Muscle layer of duodenum (tissue), 2 donors: Measurements from ENCODE around the gene VWA8.
"Not testable (repeated sequence)": the region's sequence is repeated elsewhere in the genome, so short reads cannot be mapped to it uniquely, and the experiment has no call there.

Experiments used
- H3K27ac ChIP-seq: one replicate; pipeline ENCODE4 v1.7.0; 2013; ENCODE audit warnings: mild to moderate bottlenecking, low read length
- H3K27me3 ChIP-seq: one replicate; pipeline ENCODE4 v1.7.0; 2013; ENCODE audit warnings: low read depth, mild to moderate bottlenecking, control low read depth, low read length
- H3K36me3 ChIP-seq, 2 donors: one replicate each; pipeline ENCODE4 v1.7.0; 2013; ENCODE audit warnings: low read length in 2 of 2, control low read depth in 1 of 2, mild to moderate bottlenecking in 1 of 2; ENCODE audit not compliant: insufficient read depth in 2 of 2, control insufficient read depth in 1 of 2
- H3K4me1 ChIP-seq, 2 donors: one replicate each; pipeline ENCODE4 v1.7.0; 2013; ENCODE audit warnings: low read length in 2 of 2, mild to moderate bottlenecking in 2 of 2, control low read depth in 1 of 2, moderate library complexity in 1 of 2; ENCODE audit not compliant: insufficient read depth in 2 of 2, control insufficient read depth in 1 of 2
- H3K4me3 ChIP-seq, 2 donors: one replicate each; pipeline ENCODE4 v1.7.0; 2013; ENCODE audit warnings: low read length in 2 of 2, low read depth in 1 of 2, mild to moderate bottlenecking in 1 of 2
- H3K9me3 ChIP-seq, 2 donors: one replicate each; pipeline ENCODE4 v1.7.0; 2013; ENCODE audit warnings: low read length in 2 of 2, control low read depth in 1 of 2, mild to moderate bottlenecking in 1 of 2; ENCODE audit not compliant: control insufficient read depth in 1 of 2
- donor health status: healthy.

Gene VWA8

GRCh38 chr13:41548910-41549309 lies 412.0 kb downstream of the VWA8 start:
- no peaks in the 10 kb centered on the region for H3K9me3 ChIP-seq
- H3K4me3 ChIP-seq, result no peak overlapping the region
- H3K27ac ChIP-seq, result no peak overlapping the region
- H3K36me3 ChIP-seq, result no peaks in the 10 kb centered on the region
- peaks cover 0 to 6% of the 10 kb centered on the region in 2 donors for H3K4me1 ChIP-seq
- no peaks in the 10 kb centered on the region for H3K27me3 ChIP-seq

GRCh38 chr13:41548031-41548430 lies 412.9 kb downstream of the VWA8 start:
- H3K27ac ChIP-seq, result no peak overlapping the region
- H3K9me3 ChIP-seq, result no peaks in the 10 kb centered on the region
- peaks cover 0 to 6% of the 10 kb centered on the region in 2 donors for H3K4me1 ChIP-seq
- no peaks in the 10 kb centered on the region for H3K36me3 ChIP-seq
- no peak overlapping the region for H3K4me3 ChIP-seq
- H3K27me3 ChIP-seq, result no peaks in the 10 kb centered on the region

- Histone ChIP-seq H3K36me3 (no peaks in the 10 kb centered on the region), H3K9me3 (no peaks in the 10 kb centered on the region), H3K27ac (no peak overlapping the region), H3K27me3 (no peaks in the 10 kb centered on the region), H3K4me3 (no peak overlapping the region), H3K4me1 (peaks cover 0 to 6% of the 10 kb centered on the region in 2 donors)
Observed at GRCh38 chr13:41547251-41548000, 413.5 kb downstream of the VWA8 start.

GRCh38 chr13:41546372-41547190 lies 414.3 kb downstream of the VWA8 start:
- Histone ChIP-seq H3K27me3 (no peaks in the 10 kb centered on the region), H3K4me1 (peaks cover 0 to 6% of the 10 kb centered on the region in 2 donors), H3K27ac (no peak overlapping the region), H3K4me3 (no peak overlapping the region), H3K9me3 (no peaks in the 10 kb centered on the region), H3K36me3 (no peaks in the 10 kb centered on the region)

GRCh38 chr13:41545432-41545707 lies 415.5 kb downstream of the VWA8 start:
- no peak overlapping the region for H3K27ac ChIP-seq
- no peaks in the 10 kb centered on the region for H3K27me3 ChIP-seq

GRCh38 chr13:41543664-41544300 lies 417.1 kb downstream of the VWA8 start:
- Histone ChIP-seq H3K4me1 (peaks cover 0 to 6% of the 10 kb centered on the region in 2 donors), H3K27me3 (no peaks in the 10 kb centered on the region), H3K9me3 (peaks cover 0 to 2% of the 10 kb centered on the region in 2 donors), H3K36me3 (no peaks in the 10 kb centered on the region), H3K4me3 (no peak overlapping the region), H3K27ac (no peak overlapping the region)

More at GRCh38 chr13:41545432-41545707, 415.5 kb downstream of the VWA8 start:
- H3K36me3 ChIP-seq, result no peaks in the 10 kb centered on the region
- H3K4me3 ChIP-seq, result no peak overlapping the region
- peaks cover 0 to 6% of the 10 kb centered on the region in 2 donors for H3K4me1 ChIP-seq
- H3K9me3 ChIP-seq, result no peaks in the 10 kb centered on the region

- not testable (repeated sequence) for H3K36me3 ChIP-seq, H3K4me1 ChIP-seq, H3K27me3 ChIP-seq, H3K27ac ChIP-seq, H3K9me3 ChIP-seq, H3K4me3 ChIP-seq
Observed at GRCh38 chr13:41542799-41543198, 418.1 kb downstream of the VWA8 start.

GRCh38 chr13:41542281-41542680 lies 418.6 kb downstream of the VWA8 start:
- Histone ChIP-seq H3K4me3 (no peak overlapping the region), H3K27me3 (no peaks in the 10 kb centered on the region), H3K36me3 (no peaks in the 10 kb centered on the region), H3K9me3 (peaks cover 0 to 2% of the 10 kb centered on the region in 2 donors), H3K4me1 (peaks cover 0 to 4% of the 10 kb centered on the region in 2 donors), H3K27ac (no peak overlapping the region)

GRCh38 chr13:41541142-41541938 lies 419.6 kb downstream of the VWA8 start:
- Histone ChIP-seq H3K9me3 (peaks cover 0 to 2% of the 10 kb centered on the region in 2 donors), H3K27me3 (no peaks in the 10 kb centered on the region), H3K36me3 (no peaks in the 10 kb centered on the region), H3K27ac (no peak overlapping the region), H3K4me3 (no peak overlapping the region), H3K4me1 (no peaks in the 10 kb centered on the region)

GRCh38 chr13:41540240-41540639 lies 420.7 kb downstream of the VWA8 start:
- not testable (repeated sequence) for H3K27me3 ChIP-seq, H3K36me3 ChIP-seq, H3K4me1 ChIP-seq, H3K9me3 ChIP-seq, H3K27ac ChIP-seq, H3K4me3 ChIP-seq
